ENCODE measurements around the gene SNTN.

GRCh38 chr3:63613561-63613960 lies 38.9 kb upstream of the SNTN start:
- TF ChIP-seq ZBTB7A (IDR thresholded peaks at IDR 0.05; ENCODE audit: borderline replicate concordance, control insufficient read depth, low read depth, low read length) (no peak), ZBTB2 (IDR thresholded peaks at IDR 0.05) (no peak), GATAD2B (IDR thresholded peaks at IDR 0.05; ENCODE audit: borderline replicate concordance) (no peak), HSF4 (CRISPR knock-in tag; IDR thresholded peaks at IDR 0.05; ENCODE audit: borderline replicate concordance) (no peak), MAFK (IDR thresholded peaks at IDR 0.05; ENCODE audit: low read length) (no peak), POLR2AphosphoS5 (IDR thresholded peaks at IDR 0.05; ENCODE audit: control insufficient read depth, insufficient read depth, low read depth, low read length) (no peak), YY1 (IDR thresholded peaks at IDR 0.05; ENCODE audit: borderline replicate concordance in 1 of 3, control insufficient read depth in 1 of 3, extremely low read depth in 1 of 3, insufficient read depth in 3 of 3, insufficient read length in 1 of 3, insufficient replicate concordance in 2 of 3, low read depth in 1 of 3, low read length in 2 of 3) (no peak)

Data from K562 (cell line).